ENCODE data around the gene WASF2. TPM values are rescaled to one million over a fixed set of nuclear protein-coding genes. Genes with fewer than 3 reads are reported as not detected.
A peak's percentile ranks its signal among the peaks of the same experiment; 100 is the strongest.

WASF2 gene
- total RNA-seq, 3 donors from 2014 or later = 131 to 159 (median 134) TPM

- DNase-seq = no peak
- intact Hi-C loops (cut with DNase I, micrococcal nuclease) = no loop called here
- no peak for ATAC-seq
- Histone ChIP-seq H3K36me3 (ENCODE audit: low read depth) (no peaks in the 10 kb centered on the region), H3K4me1 (ENCODE audit: low read depth) (peaks cover 66% of the 10 kb centered on the region), H3K4me3 (no peak overlapping the region), H3K9me3 (no peaks in the 10 kb centered on the region)
- TF ChIP-seq CTCF (IDR thresholded peaks at IDR 0.05) = no peak
Measured at GRCh38 chr1:27523337-27524020, 33.5 kb upstream of the WASF2 start.

- ATAC-seq = no peak
- no peaks in the 10 kb centered on the region for H3K36me3 ChIP-seq (ENCODE audit: low read depth)
- intact Hi-C loops (cut with DNase I, micrococcal nuclease) = no loop called here
- H3K4me1 ChIP-seq (ENCODE audit: low read depth) = peaks cover 60% of the 10 kb centered on the region
- DNase-seq = peak in 1 of 3 donors; percentile 71
- TF ChIP-seq CTCF (IDR thresholded peaks at IDR 0.05) = no peak
- H3K4me3 ChIP-seq = no peak overlapping the region
- no peaks in the 10 kb centered on the region for H3K9me3 ChIP-seq
Measured at GRCh38 chr1:27522432-27523336, 32.7 kb upstream of the WASF2 start.

GRCh38 chr1:27521861-27522431 is 32.0 kb upstream of the WASF2 start:
- intact Hi-C loops (cut with DNase I, micrococcal nuclease) = no loop called here
- DNase-seq = no peak
- H3K4me3 ChIP-seq = no peak overlapping the region
- peaks cover 57% of the 10 kb centered on the region for H3K4me1 ChIP-seq (ENCODE audit: low read depth)
- no peak for TF ChIP-seq CTCF (IDR thresholded peaks at IDR 0.05)
- H3K36me3 ChIP-seq (ENCODE audit: low read depth) = no peaks in the 10 kb centered on the region
- no peaks in the 10 kb centered on the region for H3K9me3 ChIP-seq
- peak; percentile 1 for ATAC-seq

GRCh38 chr1:27521336-27521831 is 31.4 kb upstream of the WASF2 start:
- no peaks in the 10 kb centered on the region for H3K9me3 ChIP-seq
- no peaks in the 10 kb centered on the region for H3K36me3 ChIP-seq (ENCODE audit: low read depth)
- intact Hi-C loops (cut with DNase I, micrococcal nuclease) = no loop called here
- DNase-seq (no peak), ATAC-seq (no peak)
- H3K4me1 ChIP-seq (ENCODE audit: low read depth) = peaks cover 58% of the 10 kb centered on the region
- no peak overlapping the region for H3K4me3 ChIP-seq
- no peak for TF ChIP-seq CTCF (IDR thresholded peaks at IDR 0.05)

- DNase-seq (peak in 1 of 3 donors; percentile 69), ATAC-seq (peak; percentile 8)
- Histone ChIP-seq H3K9me3 (no peaks in the 10 kb centered on the region), H3K4me3 (no peak overlapping the region), H3K36me3 (ENCODE audit: low read depth) (no peaks in the 10 kb centered on the region), H3K4me1 (ENCODE audit: low read depth) (peaks cover 51% of the 10 kb centered on the region)
- intact Hi-C loops (cut with DNase I, micrococcal nuclease) = no loop called here
- TF ChIP-seq CTCF (IDR thresholded peaks at IDR 0.05) = no peak
Measured at GRCh38 chr1:27520651-27521050, 30.7 kb upstream of the WASF2 start.
